GM12892 (cell line): Measurements from ENCODE around the gene SERPINB2.

Experiments
- POLR2A ChIP-seq: IDR thresholded peaks from 2 replicates; pipeline ENCODE4 v1.6.1; 2011; ENCODE audit warnings: low read depth, low read length, control low read depth
- POLR2AphosphoS5 ChIP-seq: IDR thresholded peaks from 2 replicates; pipeline ENCODE4 v1.6.1; 2011; ENCODE audit warnings: low read depth, low read length, control low read depth

- TF ChIP-seq POLR2A, result peak; percentile 87
- TF ChIP-seq POLR2AphosphoS5, result peak; percentile 72
These were observed 61.7 kb downstream of the SERPINB2 start, which contains the start of gene HMSD for GRCh38 chr18:63949068-63949737.
